ENCODE results near the gene CXADR. TPM values are rescaled to one million over a fixed set of nuclear protein-coding genes. Genes with fewer than 3 reads are reported as not detected.

CXADR gene
- total RNA-seq, 1 donor from 2014 or later: 22.1 TPM

GRCh38 chr21:17527711-17528110 lies 14.9 kb downstream of the CXADR start:
- DNase-seq (ENCODE audit: low read depth): no peak
- TF ChIP-seq CTCF (conservative IDR thresholded peaks at IDR 0.05; ENCODE audit: low read depth, low read length): no peak
- no peak overlapping the region for H3K4me3 ChIP-seq (ENCODE audit: low read depth, low read length)

- H3K4me3 ChIP-seq (ENCODE audit: low read depth, low read length): no peak overlapping the region
- DNase-seq (ENCODE audit: low read depth): no peak
- TF ChIP-seq CTCF (conservative IDR thresholded peaks at IDR 0.05; ENCODE audit: low read depth, low read length): no peak
Observed at GRCh38 chr21:17529648-17530047, 16.8 kb downstream of the CXADR start.

GRCh38 chr21:17532292-17532691 lies 19.4 kb downstream of the CXADR start:
- H3K4me3 ChIP-seq (ENCODE audit: low read depth, low read length): no peak overlapping the region
- DNase-seq (ENCODE audit: low read depth): no peak
- TF ChIP-seq CTCF (conservative IDR thresholded peaks at IDR 0.05; ENCODE audit: low read depth, low read length): no peak

- no peak overlapping the region for H3K4me3 ChIP-seq (ENCODE audit: low read depth, low read length)
- DNase-seq (ENCODE audit: low read depth): no peak
- no peak for TF ChIP-seq CTCF (conservative IDR thresholded peaks at IDR 0.05; ENCODE audit: low read depth, low read length)
Observed at GRCh38 chr21:17536381-17536780, 23.5 kb downstream of the CXADR start.

GRCh38 chr21:17537299-17537698 lies 24.5 kb downstream of the CXADR start:
- no peak for DNase-seq (ENCODE audit: low read depth)
- H3K4me3 ChIP-seq (ENCODE audit: low read depth, low read length): no peak overlapping the region
- TF ChIP-seq CTCF (conservative IDR thresholded peaks at IDR 0.05; ENCODE audit: low read depth, low read length): no peak

GRCh38 chr21:17538576-17538975 lies 25.7 kb downstream of the CXADR start:
- DNase-seq (ENCODE audit: low read depth): no peak
- no peak for TF ChIP-seq CTCF (conservative IDR thresholded peaks at IDR 0.05; ENCODE audit: low read depth, low read length)
- H3K4me3 ChIP-seq (ENCODE audit: low read depth, low read length): no peak overlapping the region

- no peak for TF ChIP-seq CTCF (conservative IDR thresholded peaks at IDR 0.05; ENCODE audit: low read depth, low read length)
- DNase-seq (ENCODE audit: low read depth): no peak
Observed at GRCh38 chr21:17539323-17539722, 26.5 kb downstream of the CXADR start.

More at GRCh38 chr21:17539323-17539722, 26.5 kb downstream of the CXADR start:
- H3K4me3 ChIP-seq (ENCODE audit: low read depth, low read length): no peak overlapping the region

All from epithelial cell of proximal tubule (primary cell).